K562 (cell line): Measurements from ENCODE around the gene FBXO4. TPM values are rescaled to one million over a fixed set of nuclear protein-coding genes. Genes with fewer than 3 reads are reported as not detected.

Experiments used
- ATAC-seq: fragments of 200-7000 bp; cut with Tn5 transposase; 3 replicates; pipeline ENCODE4 v1.9.1; 2020; ENCODE audit warnings: moderate library complexity
- BruUV-seq: library from RNA; stranded (reverse); fragments of 400-500 nt; replicated peaks from 2 replicates; lab custom pipeline; 2021; lab: Mats Ljungman, UMichigan
- CTCF ChIA-PET: fragments of 300-600 bp; formaldehyde crosslinking; extraction: SDS; loops from one replicate; lab custom pipeline; 2021; ENCODE audit warnings: low intra/inter-chr PET ratio; lab: Yijun Ruan, JAX
- POLR2A ChIA-PET: fragments of 300-600, 350-650 bp; sonication (Branson Sonifier 250); formaldehyde crosslinking; extraction: SDS; loops from one replicate; lab custom pipeline; 2021; ENCODE audit warnings: antibody characterized with exemption, inconsistent platforms; lab: Yijun Ruan, JAX
- DNase-seq, 4 experiments: peaks; one replicate each; pipeline versions ENCODE4 v3.0.0 to v3.0.0-alpha.2; 2011 to 2018; ENCODE audit warnings: low spot score in 3 of 4, mixed read lengths in 3 of 4; ENCODE audit errors: extremely low read depth in 1 of 4
- FAIRE-seq: peaks from 2 replicates; lab custom pipeline; 2011; peaks lifted over from hg19 to GRCh38; lab: Jason Lieb, UNC
- H2AFZ ChIP-seq: 2 replicates; pipeline ENCODE4 v1.6.0; 2011; ENCODE audit warnings: low read depth, low read length, control low read depth, inconsistent platforms
- H3K27ac ChIP-seq: fragments of 200-600 bp; 3 replicates; pipeline ENCODE4 v1.8.0; 2011; ENCODE audit warnings: low read depth, mild to moderate bottlenecking, control low read depth, inconsistent platforms, low read length, moderate library complexity, mixed read lengths; ENCODE audit errors: extremely low read depth
- H3K27me3 ChIP-seq, 2 experiments: fragments of 300-600 bp in 1 of 2; 2 replicates in 1 of 2; 3 replicates in 1 of 2; pipeline versions ENCODE4 v1.6.0 to v1.8.0; 2011; ENCODE audit warnings: inconsistent platforms in 2 of 2, low read length in 2 of 2, mild to moderate bottlenecking in 1 of 2, mixed read lengths in 1 of 2, moderate library complexity in 1 of 2; ENCODE audit not compliant: control insufficient read depth in 2 of 2, insufficient read depth in 2 of 2
- H3K36me3 ChIP-seq: fragments of 300-600 bp; 3 replicates; pipeline ENCODE4 v1.8.0; 2011; ENCODE audit warnings: mild to moderate bottlenecking, low read length, inconsistent platforms; ENCODE audit not compliant: control insufficient read depth, insufficient read depth
- H3K4me1 ChIP-seq, 2 experiments: fragments of 200-600 bp in 1 of 2; replicated peaks in 1 of 2; 2 replicates in 1 of 2; 3 replicates in 1 of 2; pipeline versions ENCODE4 v1.5.1 to v1.8.0; 2011; ENCODE audit warnings: inconsistent platforms in 2 of 2, low read length in 2 of 2, mild to moderate bottlenecking in 1 of 2, mixed read lengths in 1 of 2, moderate library complexity in 1 of 2; ENCODE audit not compliant: control insufficient read depth in 2 of 2, insufficient read depth in 2 of 2
- H3K4me2 ChIP-seq: 2 replicates; pipeline ENCODE4 v1.6.1; 2011; ENCODE audit warnings: low read length, control low read depth, inconsistent platforms, mixed read lengths; ENCODE audit not compliant: insufficient read depth
- H3K4me3 ChIP-seq: fragments of 200-600 bp; sonication (generic), shearing (Covaris generic); 2 replicates; pipeline ENCODE4 v1.5.1; 2016; ENCODE audit warnings: control low read depth, inconsistent platforms
- H3K79me2 ChIP-seq: fragments of 200-600 bp; 3 replicates; pipeline ENCODE4 v1.8.0; 2011; ENCODE audit warnings: low read length, inconsistent platforms; ENCODE audit not compliant: control insufficient read depth, insufficient read depth
- H3K9ac ChIP-seq, 2 experiments: 2 replicates each; pipeline versions ENCODE4 v1.6.0 to v1.6.1; 2011; ENCODE audit warnings: low read depth in 2 of 2, low read length in 2 of 2, control low read depth in 1 of 2, inconsistent platforms in 1 of 2, mild to moderate bottlenecking in 1 of 2, mixed read lengths in 1 of 2; ENCODE audit not compliant: insufficient read depth in 1 of 2
- H3K9me1 ChIP-seq: one replicate; pipeline ENCODE4 v1.6.0; 2011; ENCODE audit warnings: inconsistent platforms, mild to moderate bottlenecking, low read length, moderate library complexity; ENCODE audit not compliant: control insufficient read depth, insufficient read depth
- H3K9me3 ChIP-seq: replicated peaks from 2 replicates; pipeline ENCODE4 v1.5.1; 2011; ENCODE audit warnings: low read depth, low read length, inconsistent platforms; ENCODE audit not compliant: control insufficient read depth, insufficient read depth
- H4K20me1 ChIP-seq: replicated peaks from 2 replicates; pipeline ENCODE4 v1.6.1; 2011; ENCODE audit warnings: low read length, inconsistent platforms, mixed read lengths; ENCODE audit not compliant: control insufficient read depth, insufficient read depth
- CAMTA2 ChIP-seq: fragments of 250-450 bp; sonication (Bioruptor Pico); conservative IDR thresholded peaks from 2 replicates; pipeline ENCODE4 v1.5.1; 2022
- CC2D1A ChIP-seq: fragments of 450-650 bp; IDR thresholded peaks from 2 replicates; pipeline ENCODE4 v1.6.1; 2017; ENCODE audit warnings: mild to moderate bottlenecking
- FUS ChIP-seq: fragments of 200-400 bp; formaldehyde crosslinking; optimal IDR thresholded peaks from 2 replicates; pipeline ENCODE3; 2017; ENCODE audit warnings: low read depth, low read length
- GTF2B ChIP-seq: IDR thresholded peaks from 2 replicates; pipeline ENCODE4 v1.6.1; 2011; ENCODE audit not compliant: insufficient read length; ENCODE audit errors: extremely low read depth
- ID3 ChIP-seq, 2 experiments: fragments of 250-450 bp in 1 of 2; fragments of 450-650 bp in 1 of 2; sonication (Bioruptor Pico) in 1 of 2; IDR thresholded peaks; 2 replicates each; pipeline versions ENCODE4 v1.6.1 to v1.8.0; 2016 to 2021; ENCODE audit warnings: mild to moderate bottlenecking in 2 of 2, moderate library complexity in 2 of 2, missing compliant biosample characterization in 1 of 2, missing genetic modification characterization in 1 of 2
- KDM1A ChIP-seq, 2 experiments: fragments of 450-650 bp; IDR thresholded peaks; 2 replicates each; pipeline ENCODE4 v1.6.1; 2016; ENCODE audit warnings: mild to moderate bottlenecking in 2 of 2
- KDM4B ChIP-seq, 2 experiments: fragments of 450-650 bp in 1 of 2; sonication (generic) in 1 of 2; IDR thresholded peaks; 2 replicates each; pipeline ENCODE4 v1.6.1; 2016 to 2017; ENCODE audit warnings: borderline replicate concordance in 2 of 2, antibody characterized with exemption in 1 of 2, low read depth in 1 of 2, mild to moderate bottlenecking in 1 of 2
- MCM7 ChIP-seq, 2 experiments: fragments of 450-650 bp; IDR thresholded peaks; 2 replicates each; pipeline ENCODE4 v1.6.1; 2016 to 2018
- OTX1 ChIP-seq: fragments of 450-650 bp; formaldehyde crosslinking; IDR thresholded peaks from 2 replicates; pipeline ENCODE4 v1.4.0; 2022; ENCODE audit warnings: mild to moderate bottlenecking
- RBFOX2 ChIP-seq: fragments of 200-400 bp; formaldehyde crosslinking; IDR thresholded peaks from 2 replicates; pipeline ENCODE4 v1.6.1; 2017; ENCODE audit warnings: low read depth, mild to moderate bottlenecking, low read length, moderate library complexity
- RCOR1 ChIP-seq, 2 experiments: IDR thresholded peaks; 2 replicates each; pipeline ENCODE4 v1.6.1; 2012; ENCODE audit warnings: low read depth in 2 of 2, low read length in 2 of 2, borderline replicate concordance in 1 of 2, improper control_type of control experiment in 1 of 2
- ZNF212 ChIP-seq: fragments of 450-650 bp; formaldehyde crosslinking; IDR thresholded peaks from 2 replicates; pipeline ENCODE4 v1.4.0; 2020; ENCODE audit warnings: mild to moderate bottlenecking
- ZNF717 ChIP-seq: fragments of 250-450 bp; sonication (Bioruptor Pico); IDR thresholded peaks from 2 replicates; pipeline ENCODE4 v1.5.0; 2021
- WGBS: fragments of 100-300 bp; shearing (Covaris generic); methylation state at CpG from one replicate; pipeline ENCODE4 v1.1.6; 2016; ENCODE audit warnings: low coverage, mixed read lengths; ENCODE audit not compliant: insufficient coverage; ENCODE audit errors: missing lambda C conversion rate; 5-methylcytosine and 5-hydroxymethylcytosine counted together
- in situ Hi-C: fragments of 300-500 bp; cut with MboI; formaldehyde crosslinking; loops from 4 replicates; pipeline ENCODE4 v1.15.0; 2018; ENCODE audit warnings: inconsistent platforms, mixed read lengths
- intact Hi-C: fragments of 100-400 bp; cut with micrococcal nuclease; formaldehyde crosslinking; loops from 2 replicates; pipeline ENCODE4 v1.14.2; 2022
- polyA plus RNA-seq, 8 experiments: library from polyadenylated mRNA; depleted of rRNA in 4 of 8; stranded (reverse) in 5 of 8; unstranded in 3 of 8; fragments of >200 nt; fragmentation: Nextera tagmentation in 2 of 8; fragmentation: Illumina TruSeq in 1 of 8; extraction: Ambion mirVana in 2 of 8; extraction: Trizol in 1 of 8; gene quantifications; 2 replicates each; pipeline versions ENCODE4 v1.2.1 to v1.2.3, GENCODE V29; 2011 to 2014; ENCODE audit warnings: inconsistent platforms in 1 of 8, missing spikeins in 1 of 8
- total RNA-seq, 7 experiments: library from RNA; depleted of rRNA in 6 of 7; stranded (reverse); fragments of >200 nt in 6 of 7; fragmentation: Illumina TruSeq in 2 of 7; extraction: Trizol in 2 of 7; gene quantifications; 2 replicates each; pipeline versions ENCODE4 v1.2.1 to v1.2.3, GENCODE V29; 2011 to 2021; ENCODE audit warnings: low replicate concordance in 1 of 7
- TF ChIP-seq, protein P1 (sequence below): sonication (generic); formaldehyde crosslinking; IDR thresholded peaks from 2 replicates; pipeline ENCODE4 v1.8.1; 2023; ENCODE audit warnings: mild to moderate bottlenecking, missing genetic modification reagents
- TF ChIP-seq, protein P2 (sequence below): IDR thresholded peaks from 3 replicates; pipeline ENCODE4 v1.6.1; 2011; ENCODE audit warnings: borderline replicate concordance, mild to moderate bottlenecking, moderate library complexity; ENCODE audit not compliant: insufficient read length; ENCODE audit errors: extremely low read depth

FBXO4 gene
- total and polyA plus RNA-seq, 9 of the 15 experiments (the other 6 are each of a cell fraction or from before 2014, with no cell fraction given): 5.9 to 33.4 (median 19.6) TPM

DNA sequence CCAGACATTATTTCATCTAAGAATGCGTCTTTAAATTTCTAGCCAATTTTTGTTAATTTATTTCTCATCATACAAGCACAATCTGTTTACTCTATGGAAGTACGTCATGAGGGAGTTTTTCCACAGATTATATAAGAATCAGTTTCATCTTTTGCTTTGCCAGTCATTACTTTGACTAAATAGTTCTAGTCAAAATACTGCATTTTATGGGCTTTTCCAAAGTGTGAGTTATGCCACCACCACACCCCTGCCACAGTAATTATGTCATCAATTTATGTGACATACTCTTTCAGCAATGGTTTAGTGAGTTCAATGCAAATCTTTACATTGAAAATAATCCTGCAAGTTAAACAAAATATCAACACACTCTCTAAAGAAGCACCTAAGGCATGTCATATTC, 18.9 kb upstream of the FBXO4 start:
- no TSS peak for BruUV-seq
- POLR2A ChIA-PET: interaction anchor here (1.6 kb wide), 1 partner anchor 19 kb away, joined by 6 read pairs; the partner anchor contains the start of gene FBXO4
- intact Hi-C loops: no loop called here
- no peak for TF ChIP-seq ID3 (CRISPR knock-in tag; IDR thresholded peaks at IDR 0.05)
- TF ChIP-seq ID3 (tag; IDR thresholded peaks at IDR 0.05): no peak
- TF ChIP-seq, protein P1, sequence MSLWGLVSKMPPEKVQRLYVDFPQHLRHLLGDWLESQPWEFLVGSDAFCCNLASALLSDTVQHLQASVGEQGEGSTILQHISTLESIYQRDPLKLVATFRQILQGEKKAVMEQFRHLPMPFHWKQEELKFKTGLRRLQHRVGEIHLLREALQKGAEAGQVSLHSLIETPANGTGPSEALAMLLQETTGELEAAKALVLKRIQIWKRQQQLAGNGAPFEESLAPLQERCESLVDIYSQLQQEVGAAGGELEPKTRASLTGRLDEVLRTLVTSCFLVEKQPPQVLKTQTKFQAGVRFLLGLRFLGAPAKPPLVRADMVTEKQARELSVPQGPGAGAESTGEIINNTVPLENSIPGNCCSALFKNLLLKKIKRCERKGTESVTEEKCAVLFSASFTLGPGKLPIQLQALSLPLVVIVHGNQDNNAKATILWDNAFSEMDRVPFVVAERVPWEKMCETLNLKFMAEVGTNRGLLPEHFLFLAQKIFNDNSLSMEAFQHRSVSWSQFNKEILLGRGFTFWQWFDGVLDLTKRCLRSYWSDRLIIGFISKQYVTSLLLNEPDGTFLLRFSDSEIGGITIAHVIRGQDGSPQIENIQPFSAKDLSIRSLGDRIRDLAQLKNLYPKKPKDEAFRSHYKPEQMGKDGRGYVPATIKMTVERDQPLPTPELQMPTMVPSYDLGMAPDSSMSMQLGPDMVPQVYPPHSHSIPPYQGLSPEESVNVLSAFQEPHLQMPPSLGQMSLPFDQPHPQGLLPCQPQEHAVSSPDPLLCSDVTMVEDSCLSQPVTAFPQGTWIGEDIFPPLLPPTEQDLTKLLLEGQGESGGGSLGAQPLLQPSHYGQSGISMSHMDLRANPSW: no peak
- TF ChIP-seq, protein P2, sequence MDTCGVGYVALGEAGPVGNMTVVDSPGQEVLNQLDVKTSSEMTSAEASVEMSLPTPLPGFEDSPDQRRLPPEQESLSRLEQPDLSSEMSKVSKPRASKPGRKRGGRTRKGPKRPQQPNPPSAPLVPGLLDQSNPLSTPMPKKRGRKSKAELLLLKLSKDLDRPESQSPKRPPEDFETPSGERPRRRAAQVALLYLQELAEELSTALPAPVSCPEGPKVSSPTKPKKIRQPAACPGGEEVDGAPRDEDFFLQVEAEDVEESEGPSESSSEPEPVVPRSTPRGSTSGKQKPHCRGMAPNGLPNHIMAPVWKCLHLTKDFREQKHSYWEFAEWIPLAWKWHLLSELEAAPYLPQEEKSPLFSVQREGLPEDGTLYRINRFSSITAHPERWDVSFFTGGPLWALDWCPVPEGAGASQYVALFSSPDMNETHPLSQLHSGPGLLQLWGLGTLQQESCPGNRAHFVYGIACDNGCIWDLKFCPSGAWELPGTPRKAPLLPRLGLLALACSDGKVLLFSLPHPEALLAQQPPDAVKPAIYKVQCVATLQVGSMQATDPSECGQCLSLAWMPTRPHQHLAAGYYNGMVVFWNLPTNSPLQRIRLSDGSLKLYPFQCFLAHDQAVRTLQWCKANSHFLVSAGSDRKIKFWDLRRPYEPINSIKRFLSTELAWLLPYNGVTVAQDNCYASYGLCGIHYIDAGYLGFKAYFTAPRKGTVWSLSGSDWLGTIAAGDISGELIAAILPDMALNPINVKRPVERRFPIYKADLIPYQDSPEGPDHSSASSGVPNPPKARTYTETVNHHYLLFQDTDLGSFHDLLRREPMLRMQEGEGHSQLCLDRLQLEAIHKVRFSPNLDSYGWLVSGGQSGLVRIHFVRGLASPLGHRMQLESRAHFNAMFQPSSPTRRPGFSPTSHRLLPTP: no peak
- no peak for TF ChIP-seq KDM1A (IDR thresholded peaks at IDR 0.05)
- no peak for TF ChIP-seq MCM7 (IDR thresholded peaks at IDR 0.05)
- TF ChIP-seq KDM4B (IDR thresholded peaks at IDR 0.05; ENCODE audit: borderline replicate concordance in 2 of 2, low read depth in 1 of 2): no peak
- no peak for TF ChIP-seq OTX1
- no peak for TF ChIP-seq CC2D1A
- no peak for TF ChIP-seq ZNF717 (CRISPR knock-in tag)
- TF ChIP-seq CAMTA2 (CRISPR knock-in tag): no peak
- TF ChIP-seq FUS: no peak
- no peak for TF ChIP-seq RBFOX2
- no peak for TF ChIP-seq RCOR1 (IDR thresholded peaks at IDR 0.05; ENCODE audit: borderline replicate concordance in 1 of 2, low read depth in 2 of 2, low read length in 2 of 2)
- TF ChIP-seq ZNF212: no peak
- TF ChIP-seq GTF2B: no peak

More for the DNA sequence above, 18.9 kb upstream of the FBXO4 start:
- ATAC-seq: no peak
- no peak overlapping the region for H3K4me3 ChIP-seq
- DNase-seq: no peak
- H3K9me1 ChIP-seq: no peaks in the 10 kb centered on the region
- no peaks in the 10 kb centered on the region for H3K9me3 ChIP-seq
- no peak overlapping the region for H3K27ac ChIP-seq
- H3K4me1 ChIP-seq: peaks cover 6 to 18% of the 10 kb centered on the region in 2 experiments
- in situ Hi-C loops: no loop called here
- WGBS: 89% methylated on average over 2 of the region's 2 CpGs
- peaks cover 36% of the 10 kb centered on the region for H3K79me2 ChIP-seq
- no peaks in the 10 kb centered on the region for H4K20me1 ChIP-seq
- no peak overlapping the region for H3K9ac ChIP-seq
- no peak for FAIRE-seq
- H3K36me3 ChIP-seq: peaks cover 57% of the 10 kb centered on the region
- H2AFZ ChIP-seq: no peak overlapping the region
- no peaks in the 10 kb centered on the region for H3K27me3 ChIP-seq
- 0 out of 2 replicates have a peak overlapping the region, but pooled peaks have one; percentile 3 for H3K4me2 ChIP-seq
- CTCF ChIA-PET: no interaction called here
